NCI-H2107 treated with DMSO at 0.1 percent for 48 hours (cell line): ENCODE data around the gene SLC19A1.

Experiments
- DNase-seq: peaks from one replicate; lab custom pipeline; 2025; ENCODE audit not compliant: unreplicated experiment; lab: John Stamatoyannopoulos, UW

SLC19A1 gene

GRCh38 chr21:45458281-45459170 is 83.7 kb downstream of the SLC19A1 start:
- no peak for DNase-seq

GRCh38 chr21:45457832-45458172 is 84.4 kb downstream of the SLC19A1 start:
- no peak for DNase-seq

- DNase-seq: no peak
These were observed 84.9 kb downstream of the SLC19A1 start for GRCh38 chr21:45457161-45457831.

GRCh38 chr21:45456584-45457160 is 85.6 kb downstream of the SLC19A1 start:
- no peak for DNase-seq

GRCh38 chr21:45455674-45456583 is 86.3 kb downstream of the SLC19A1 start:
- no peak for DNase-seq

- DNase-seq: no peak
These were observed 87.1 kb downstream of the SLC19A1 start for GRCh38 chr21:45454926-45455673.

- no peak for DNase-seq
These were observed 87.9 kb downstream of the SLC19A1 start for GRCh38 chr21:45454060-45454925.

GRCh38 chr21:45453308-45453950 is 88.8 kb downstream of the SLC19A1 start:
- DNase-seq: no peak

- DNase-seq: no peak
These were observed 89.4 kb downstream of the SLC19A1 start for GRCh38 chr21:45452696-45453307.

GRCh38 chr21:45451771-45452182 is 90.5 kb downstream of the SLC19A1 start:
- DNase-seq: no peak

GRCh38 chr21:45451091-45451740 is 91.0 kb downstream of the SLC19A1 start:
- DNase-seq: no peak

- DNase-seq: no peak
These were observed 91.7 kb downstream of the SLC19A1 start for GRCh38 chr21:45450423-45451090.

GRCh38 chr21:45449658-45450422 is 92.4 kb downstream of the SLC19A1 start:
- DNase-seq: no peak

- no peak for DNase-seq
These were observed 93.2 kb downstream of the SLC19A1 start for GRCh38 chr21:45448810-45449657.

GRCh38 chr21:45448283-45448809 is 93.9 kb downstream of the SLC19A1 start:
- DNase-seq: no peak
